ENCODE measurements around the gene DUOXA1.

Gene DUOXA1

GRCh38 chr15:45146405-45146804 is 16.7 kb upstream of the DUOXA1 start:
- peak in 1 of 2 experiments; percentile 58 for DNase-seq (ENCODE audit: low read depth in 1 of 2, low spot score in 1 of 2)
- Histone ChIP-seq H3K27ac (replicated peaks) (no peak overlapping the region), H3K4me3 (replicated peaks; ENCODE audit: insufficient read depth, low read length) (no peak overlapping the region), H3K27me3 (ENCODE audit: insufficient read depth, poor library complexity, severe bottlenecking) (no peaks in the 10 kb centered on the region)
- TF ChIP-seq CTCF (IDR thresholded peaks at IDR 0.05; ENCODE audit: insufficient read depth, low read length), result no peak
- TF ChIP-seq SPI1 (IDR thresholded peaks at IDR 0.05; ENCODE audit: borderline replicate concordance, low read depth), result no peak
- TF ChIP-seq POLR2AphosphoS5 (IDR thresholded peaks at IDR 0.05; ENCODE audit: low read depth), result no peak
- TF ChIP-seq, protein P1, sequence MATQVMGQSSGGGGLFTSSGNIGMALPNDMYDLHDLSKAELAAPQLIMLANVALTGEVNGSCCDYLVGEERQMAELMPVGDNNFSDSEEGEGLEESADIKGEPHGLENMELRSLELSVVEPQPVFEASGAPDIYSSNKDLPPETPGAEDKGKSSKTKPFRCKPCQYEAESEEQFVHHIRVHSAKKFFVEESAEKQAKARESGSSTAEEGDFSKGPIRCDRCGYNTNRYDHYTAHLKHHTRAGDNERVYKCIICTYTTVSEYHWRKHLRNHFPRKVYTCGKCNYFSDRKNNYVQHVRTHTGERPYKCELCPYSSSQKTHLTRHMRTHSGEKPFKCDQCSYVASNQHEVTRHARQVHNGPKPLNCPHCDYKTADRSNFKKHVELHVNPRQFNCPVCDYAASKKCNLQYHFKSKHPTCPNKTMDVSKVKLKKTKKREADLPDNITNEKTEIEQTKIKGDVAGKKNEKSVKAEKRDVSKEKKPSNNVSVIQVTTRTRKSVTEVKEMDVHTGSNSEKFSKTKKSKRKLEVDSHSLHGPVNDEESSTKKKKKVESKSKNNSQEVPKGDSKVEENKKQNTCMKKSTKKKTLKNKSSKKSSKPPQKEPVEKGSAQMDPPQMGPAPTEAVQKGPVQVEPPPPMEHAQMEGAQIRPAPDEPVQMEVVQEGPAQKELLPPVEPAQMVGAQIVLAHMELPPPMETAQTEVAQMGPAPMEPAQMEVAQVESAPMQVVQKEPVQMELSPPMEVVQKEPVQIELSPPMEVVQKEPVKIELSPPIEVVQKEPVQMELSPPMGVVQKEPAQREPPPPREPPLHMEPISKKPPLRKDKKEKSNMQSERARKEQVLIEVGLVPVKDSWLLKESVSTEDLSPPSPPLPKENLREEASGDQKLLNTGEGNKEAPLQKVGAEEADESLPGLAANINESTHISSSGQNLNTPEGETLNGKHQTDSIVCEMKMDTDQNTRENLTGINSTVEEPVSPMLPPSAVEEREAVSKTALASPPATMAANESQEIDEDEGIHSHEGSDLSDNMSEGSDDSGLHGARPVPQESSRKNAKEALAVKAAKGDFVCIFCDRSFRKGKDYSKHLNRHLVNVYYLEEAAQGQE (IDR thresholded peaks at IDR 0.05; ENCODE audit: insufficient replicate concordance, low read depth), result no peak
- no peak for TF ChIP-seq GABPA (IDR thresholded peaks at IDR 0.05; ENCODE audit: low read depth)

DNA sequence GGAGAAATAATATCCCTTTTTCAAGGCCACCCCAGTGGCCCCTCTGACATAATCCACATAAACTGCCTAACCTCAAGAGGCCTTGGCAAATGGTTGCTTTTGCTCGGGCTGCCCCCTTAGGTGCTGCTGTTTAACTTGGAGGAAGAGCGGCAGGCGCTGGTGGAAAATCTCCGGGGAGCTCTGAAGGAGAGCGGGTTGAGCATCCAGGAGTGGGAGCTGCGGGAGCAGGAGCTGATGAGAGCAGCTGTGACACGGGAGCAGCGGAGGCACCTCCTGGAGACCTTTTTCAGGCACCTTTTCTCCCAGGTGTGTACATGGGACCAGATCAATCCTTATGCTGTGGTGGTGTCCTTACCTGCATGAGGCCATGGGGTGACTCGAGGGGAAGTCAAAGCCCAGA is 15.1 kb upstream of the DUOXA1 start:
- H3K4me3 ChIP-seq (replicated peaks; ENCODE audit: insufficient read depth, low read length), result no peak overlapping the region
- no peak overlapping the region for H3K27ac ChIP-seq (replicated peaks)
- DNase-seq (ENCODE audit: low read depth in 1 of 2, low spot score in 1 of 2), result no peak
- TF ChIP-seq POLR2AphosphoS5 (IDR thresholded peaks at IDR 0.05; ENCODE audit: low read depth), result no peak
- TF ChIP-seq CTCF (IDR thresholded peaks at IDR 0.05; ENCODE audit: insufficient read depth, low read length), result no peak
- TF ChIP-seq, protein P1 (IDR thresholded peaks at IDR 0.05; ENCODE audit: insufficient replicate concordance, low read depth), result no peak
- TF ChIP-seq GABPA (IDR thresholded peaks at IDR 0.05; ENCODE audit: low read depth), result no peak
- TF ChIP-seq SPI1 (IDR thresholded peaks at IDR 0.05; ENCODE audit: borderline replicate concordance, low read depth), result no peak
- H3K27me3 ChIP-seq (ENCODE audit: insufficient read depth, poor library complexity, severe bottlenecking), result no peaks in the 10 kb centered on the region

DNA sequence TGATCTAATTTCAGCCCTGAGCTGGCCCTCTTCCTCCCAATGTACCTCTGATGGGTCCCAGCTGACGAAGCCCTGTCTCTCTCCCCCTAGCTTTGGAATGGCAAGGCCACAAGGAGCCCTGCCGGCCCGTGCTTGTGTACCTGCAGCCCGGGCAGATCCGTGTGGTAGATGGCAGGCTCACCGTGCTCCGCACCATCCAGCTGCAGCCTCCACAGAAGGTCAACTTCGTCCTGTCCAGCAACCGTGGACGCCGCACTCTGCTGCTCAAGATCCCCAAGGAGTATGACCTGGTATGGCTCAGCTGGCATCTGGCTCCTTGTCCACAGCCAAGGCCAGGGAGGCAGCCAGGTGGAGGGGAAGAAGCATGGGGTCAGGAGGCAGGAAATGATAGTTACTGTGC is 14.3 kb upstream of the DUOXA1 start:
- TF ChIP-seq, protein P1 (IDR thresholded peaks at IDR 0.05; ENCODE audit: insufficient replicate concordance, low read depth), result no peak
- TF ChIP-seq SPI1 (IDR thresholded peaks at IDR 0.05; ENCODE audit: borderline replicate concordance, low read depth), result no peak
- no peak for TF ChIP-seq POLR2AphosphoS5 (IDR thresholded peaks at IDR 0.05; ENCODE audit: low read depth)
- TF ChIP-seq GABPA (IDR thresholded peaks at IDR 0.05; ENCODE audit: low read depth), result no peak
- TF ChIP-seq CTCF (IDR thresholded peaks at IDR 0.05; ENCODE audit: insufficient read depth, low read length), result no peak
- Histone ChIP-seq H3K27ac (replicated peaks) (no peak overlapping the region), H3K4me3 (replicated peaks; ENCODE audit: insufficient read depth, low read length) (no peak overlapping the region), H3K27me3 (ENCODE audit: insufficient read depth, poor library complexity, severe bottlenecking) (no peaks in the 10 kb centered on the region)
- DNase-seq (ENCODE audit: low read depth in 1 of 2, low spot score in 1 of 2), result no peak
